Hepatocyte (in vitro differentiated cells): ENCODE measurements around the gene RYR3. TPM values are rescaled to one million over a fixed set of nuclear protein-coding genes. Genes with fewer than 3 reads are reported as not detected.

ENCODE experiments used
- DNase-seq: peaks from one replicate; pipeline ENCODE4 v3.0.0-alpha.2; 2016; ENCODE audit warnings: low spot score
- H2AFZ ChIP-seq: fragments of 200-600 bp; sonication (generic); 2 replicates; pipeline ENCODE4 v1.6.0; 2016; ENCODE audit warnings: antibody characterized with exemption, mild to moderate bottlenecking
- H3K27ac ChIP-seq: fragments of 200-600 bp; sonication (generic); 2 replicates; pipeline ENCODE4 v1.5.1; 2016; ENCODE audit warnings: mild to moderate bottlenecking
- H3K27me3 ChIP-seq: fragments of 200-600 bp; sonication (generic); 2 replicates; pipeline ENCODE4 v1.6.1; 2016
- H3K36me3 ChIP-seq: fragments of 200-600 bp; sonication (generic); replicated peaks from 2 replicates; pipeline ENCODE4 v1.5.1; 2016; ENCODE audit warnings: low read depth; ENCODE audit not compliant: insufficient read depth
- H3K4me1 ChIP-seq: fragments of 200-600 bp; sonication (generic); 2 replicates; pipeline ENCODE4 v1.5.1; 2016; ENCODE audit warnings: mild to moderate bottlenecking, moderate library complexity; ENCODE audit not compliant: insufficient read depth
- H3K4me2 ChIP-seq: fragments of 200-600 bp; sonication (generic); 2 replicates; pipeline ENCODE4 v1.6.0; 2016
- H3K4me3 ChIP-seq: fragments of 200-600 bp; sonication (generic); 2 replicates; pipeline ENCODE4 v1.5.1; 2016; ENCODE audit warnings: mild to moderate bottlenecking
- H3K79me2 ChIP-seq: fragments of 200-600 bp; sonication (generic); 2 replicates; pipeline ENCODE4 v1.6.0; 2017; ENCODE audit warnings: mild to moderate bottlenecking
- H3K9me2 ChIP-seq: fragments of 200-600 bp; sonication (generic); replicated peaks from 2 replicates; pipeline ENCODE4 v1.6.0; 2017; ENCODE audit warnings: mild to moderate bottlenecking; ENCODE audit not compliant: insufficient read depth
- H3K9me3 ChIP-seq: fragments of 200-600 bp; sonication (generic); 2 replicates; pipeline ENCODE4 v1.5.1; 2016; ENCODE audit warnings: low read depth, mild to moderate bottlenecking
- H4K20me1 ChIP-seq: fragments of 200-600 bp; sonication (generic); 2 replicates; pipeline ENCODE4 v1.6.0; 2016; ENCODE audit warnings: mild to moderate bottlenecking; ENCODE audit not compliant: insufficient read depth, poor library complexity, severe bottlenecking
- EZH2 ChIP-seq: fragments of 200-600 bp; sonication (generic); IDR thresholded peaks from 2 replicates; pipeline ENCODE4 v1.6.1; 2016; ENCODE audit warnings: antibody characterized with exemption, mild to moderate bottlenecking, borderline replicate concordance
- EZH2phosphoT487 ChIP-seq: fragments of 200-600 bp; sonication (generic); IDR thresholded peaks from one replicate; pipeline ENCODE4 v1.6.1; 2018; ENCODE audit warnings: antibody characterized with exemption, mild to moderate bottlenecking, low read depth, moderate library complexity; ENCODE audit not compliant: unreplicated experiment, severe bottlenecking
- WGBS: methylation state at CpG from one replicate; pipeline ENCODE4 v1.1.6; 2016; ENCODE audit warnings: low lambda C conversion rate; ENCODE audit errors: missing lambda C conversion rate; 5-methylcytosine and 5-hydroxymethylcytosine counted together
- polyA plus RNA-seq: library from polyadenylated mRNA; unstranded; fragments of >200 nt; fragmentation: Nextera tagmentation; extraction: Ambion mirVana; gene quantifications from 2 replicates; pipeline ENCODE4 v1.2.1, GENCODE V29; 2016
- total RNA-seq: library from RNA; depleted of rRNA; stranded (reverse); fragments of >200 nt; gene quantifications from 2 replicates; pipeline ENCODE4 v1.2.3, GENCODE V29; 2014
- TF ChIP-seq, protein P1 (sequence below): fragments of 200-600 bp; sonication (generic); IDR thresholded peaks from 2 replicates; pipeline ENCODE4 v1.5.1; 2016; ENCODE audit warnings: antibody characterized with exemption, mild to moderate bottlenecking; ENCODE audit not compliant: poor library complexity

Gene RYR3
- total and polyA plus RNA-seq, 2 experiments from 2014 or later, result 0.36 to 0.37 TPM

DNA sequence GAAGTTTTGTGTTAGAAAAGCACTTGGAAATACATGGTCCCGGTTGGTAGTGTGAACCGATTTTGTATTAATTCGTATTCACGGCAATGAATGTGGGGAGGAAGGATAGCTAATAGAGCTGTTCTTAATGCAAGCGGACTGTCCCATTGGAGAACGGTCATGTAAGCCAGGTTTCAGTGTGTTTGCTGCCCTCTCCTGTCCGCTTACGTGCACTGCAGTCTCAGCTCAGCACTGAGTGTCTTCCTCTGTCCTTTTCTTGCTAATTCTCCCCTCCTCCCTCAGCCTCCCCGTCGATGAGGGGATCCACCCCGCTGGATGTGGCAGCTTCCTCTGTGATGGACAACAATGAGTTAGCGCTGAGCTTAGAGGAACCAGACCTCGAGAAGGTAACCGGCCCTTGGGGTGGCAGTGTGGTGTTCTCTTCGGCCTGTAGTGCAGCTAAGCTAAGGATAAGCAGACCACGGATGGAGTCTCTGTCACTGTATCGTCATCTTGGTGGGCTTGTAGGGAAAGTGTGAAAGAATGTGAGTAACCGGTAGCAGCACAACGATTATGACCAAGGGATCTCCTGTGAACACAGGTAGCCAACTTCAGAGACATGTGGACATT lies 390.0 kb downstream of the RYR3 start:
- Histone ChIP-seq H4K20me1 (no peaks in the 10 kb centered on the region), H3K4me2 (no peak overlapping the region), H3K4me1 (no peaks in the 10 kb centered on the region), H3K79me2 (no peaks in the 10 kb centered on the region), H3K27me3 (peaks cover 11% of the 10 kb centered on the region), H2AFZ (no peak overlapping the region), H3K4me3 (no peak overlapping the region), H3K9me3 (no peaks in the 10 kb centered on the region), H3K27ac (no peak overlapping the region), H3K9me2 (no peaks in the 10 kb centered on the region), H3K36me3 (no peaks in the 10 kb centered on the region)
- peak; percentile 82 for DNase-seq
- 25% methylated on average over 19 of the region's 19 CpGs for WGBS
- TF ChIP-seq, protein P1, sequence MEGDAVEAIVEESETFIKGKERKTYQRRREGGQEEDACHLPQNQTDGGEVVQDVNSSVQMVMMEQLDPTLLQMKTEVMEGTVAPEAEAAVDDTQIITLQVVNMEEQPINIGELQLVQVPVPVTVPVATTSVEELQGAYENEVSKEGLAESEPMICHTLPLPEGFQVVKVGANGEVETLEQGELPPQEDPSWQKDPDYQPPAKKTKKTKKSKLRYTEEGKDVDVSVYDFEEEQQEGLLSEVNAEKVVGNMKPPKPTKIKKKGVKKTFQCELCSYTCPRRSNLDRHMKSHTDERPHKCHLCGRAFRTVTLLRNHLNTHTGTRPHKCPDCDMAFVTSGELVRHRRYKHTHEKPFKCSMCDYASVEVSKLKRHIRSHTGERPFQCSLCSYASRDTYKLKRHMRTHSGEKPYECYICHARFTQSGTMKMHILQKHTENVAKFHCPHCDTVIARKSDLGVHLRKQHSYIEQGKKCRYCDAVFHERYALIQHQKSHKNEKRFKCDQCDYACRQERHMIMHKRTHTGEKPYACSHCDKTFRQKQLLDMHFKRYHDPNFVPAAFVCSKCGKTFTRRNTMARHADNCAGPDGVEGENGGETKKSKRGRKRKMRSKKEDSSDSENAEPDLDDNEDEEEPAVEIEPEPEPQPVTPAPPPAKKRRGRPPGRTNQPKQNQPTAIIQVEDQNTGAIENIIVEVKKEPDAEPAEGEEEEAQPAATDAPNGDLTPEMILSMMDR, result peak; percentile 97
- TF ChIP-seq EZH2, result no peak

DNA sequence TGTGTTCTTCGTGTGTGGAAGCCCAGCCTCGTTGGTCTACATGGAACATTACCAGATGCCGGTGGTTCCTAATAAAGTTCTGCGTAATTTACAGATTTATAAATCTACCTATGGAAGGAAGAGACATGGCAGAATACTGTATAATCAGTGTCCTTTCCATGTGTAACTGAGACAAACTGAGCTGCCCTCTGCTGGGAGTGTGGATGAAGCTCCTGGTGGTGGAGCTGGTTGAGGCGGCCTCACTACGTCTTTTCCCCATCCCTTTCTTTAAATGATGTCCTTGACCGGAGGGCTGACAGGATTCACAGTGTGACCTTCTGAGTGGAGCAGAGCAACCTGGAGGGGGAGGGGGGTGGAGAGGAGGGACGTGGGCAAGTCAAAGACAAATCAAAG lies 390.5 kb downstream of the RYR3 start:
- Histone ChIP-seq H3K9me3 (no peaks in the 10 kb centered on the region), H3K27me3 (peaks cover 11% of the 10 kb centered on the region), H3K9me2 (no peaks in the 10 kb centered on the region), H3K36me3 (no peaks in the 10 kb centered on the region), H2AFZ (no peak overlapping the region), H3K27ac (no peak overlapping the region), H3K79me2 (no peaks in the 10 kb centered on the region), H3K4me3 (no peak overlapping the region), H3K4me2 (no peak overlapping the region), H4K20me1 (no peaks in the 10 kb centered on the region), H3K4me1 (no peaks in the 10 kb centered on the region)
- no peak for DNase-seq
- TF ChIP-seq EZH2, result no peak
- no peak for TF ChIP-seq EZH2phosphoT487
- TF ChIP-seq, protein P1, result no peak
- WGBS, result 80% methylated on average over 7 of the region's 8 CpGs

DNA sequence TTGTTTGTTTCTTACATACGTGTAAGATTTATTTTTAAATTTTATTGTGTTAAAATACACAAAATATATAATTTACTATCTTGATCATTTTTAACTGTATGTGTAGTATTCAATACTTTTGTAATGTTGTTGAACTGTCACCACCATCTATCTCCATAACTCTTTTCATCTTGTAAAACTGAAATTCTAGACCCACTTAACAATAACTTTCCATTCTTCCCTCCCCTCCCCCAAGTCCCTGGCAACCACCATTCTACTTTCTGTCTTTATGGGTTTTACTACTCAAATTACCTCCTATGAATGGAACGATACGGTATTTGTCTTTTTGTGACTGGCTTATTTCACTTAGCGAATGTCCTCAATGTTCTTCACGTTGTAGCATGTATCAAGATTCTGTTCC lies 395.4 kb downstream of the RYR3 start:
- no peaks in the 10 kb centered on the region for H3K27me3 ChIP-seq
- H2AFZ ChIP-seq, result no peak overlapping the region
- H3K4me2 ChIP-seq, result no peak overlapping the region
- DNase-seq, result no peak
- H3K79me2 ChIP-seq, result no peaks in the 10 kb centered on the region
- no peak overlapping the region for H3K4me3 ChIP-seq
- H3K4me1 ChIP-seq, result no peaks in the 10 kb centered on the region
- no peak for TF ChIP-seq EZH2phosphoT487
- TF ChIP-seq, protein P1, result no peak
- TF ChIP-seq EZH2, result no peak
- no peaks in the 10 kb centered on the region for H4K20me1 ChIP-seq
- WGBS, result 65% methylated on average over 5 of the region's 5 CpGs
- H3K27ac ChIP-seq, result no peak overlapping the region
- no peaks in the 10 kb centered on the region for H3K36me3 ChIP-seq
- no peaks in the 10 kb centered on the region for H3K9me2 ChIP-seq
- no peaks in the 10 kb centered on the region for H3K9me3 ChIP-seq

DNA sequence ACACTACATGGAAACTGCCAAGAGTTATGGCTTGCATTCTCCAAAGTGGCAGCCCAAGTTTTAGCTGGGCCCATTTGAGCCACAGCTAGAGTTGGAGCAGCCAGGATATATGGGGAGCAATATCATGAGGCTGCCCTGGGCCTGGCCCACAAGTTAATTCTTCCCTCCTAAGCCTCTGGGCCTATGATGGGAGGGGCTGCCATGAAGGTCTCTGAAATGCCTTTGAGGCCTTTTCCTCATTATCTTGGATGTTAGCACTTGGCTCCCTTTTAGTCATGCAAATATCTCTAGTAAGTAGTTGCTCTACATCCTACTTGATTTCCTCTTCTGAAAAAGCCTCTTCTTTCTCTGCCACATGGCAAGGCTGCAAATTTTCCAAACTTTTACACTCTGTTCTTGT lies 400.0 kb downstream of the RYR3 start:
- Histone ChIP-seq H3K79me2 (no peaks in the 10 kb centered on the region), H3K27me3 (no peaks in the 10 kb centered on the region), H4K20me1 (no peaks in the 10 kb centered on the region), H3K4me1 (no peaks in the 10 kb centered on the region), H3K27ac (no peak overlapping the region), H3K9me3 (no peaks in the 10 kb centered on the region), H3K4me2 (no peak overlapping the region), H3K36me3 (no peaks in the 10 kb centered on the region), H3K9me2 (no peaks in the 10 kb centered on the region), H2AFZ (no peak overlapping the region), H3K4me3 (no peak overlapping the region)
- TF ChIP-seq EZH2phosphoT487 (no peak), EZH2 (no peak)
- TF ChIP-seq, protein P1, result no peak
- no peak for DNase-seq
